Measurements from ENCODE around the gene HOATZ. TPM values are rescaled to one million over a fixed set of nuclear protein-coding genes. Genes with fewer than 3 reads are reported as not detected.

HOATZ gene
- total RNA-seq, 2 experiments from 2014 or later, result not detected

GRCh38 chr11:111499483-111499882 lies 15.1 kb upstream of the HOATZ start:
- intact Hi-C loops (cut with micrococcal nuclease), result no loop called here
- ChIA-PET CTCF (interaction anchor here (1.0 to 1.3 kb wide), 2 partner anchors 9 to 21 kb away, joined by 3 read pairs; no protein-coding TSS in a partner anchor), POLR2A (no interaction called here)
- TF ChIP-seq, protein P1, sequence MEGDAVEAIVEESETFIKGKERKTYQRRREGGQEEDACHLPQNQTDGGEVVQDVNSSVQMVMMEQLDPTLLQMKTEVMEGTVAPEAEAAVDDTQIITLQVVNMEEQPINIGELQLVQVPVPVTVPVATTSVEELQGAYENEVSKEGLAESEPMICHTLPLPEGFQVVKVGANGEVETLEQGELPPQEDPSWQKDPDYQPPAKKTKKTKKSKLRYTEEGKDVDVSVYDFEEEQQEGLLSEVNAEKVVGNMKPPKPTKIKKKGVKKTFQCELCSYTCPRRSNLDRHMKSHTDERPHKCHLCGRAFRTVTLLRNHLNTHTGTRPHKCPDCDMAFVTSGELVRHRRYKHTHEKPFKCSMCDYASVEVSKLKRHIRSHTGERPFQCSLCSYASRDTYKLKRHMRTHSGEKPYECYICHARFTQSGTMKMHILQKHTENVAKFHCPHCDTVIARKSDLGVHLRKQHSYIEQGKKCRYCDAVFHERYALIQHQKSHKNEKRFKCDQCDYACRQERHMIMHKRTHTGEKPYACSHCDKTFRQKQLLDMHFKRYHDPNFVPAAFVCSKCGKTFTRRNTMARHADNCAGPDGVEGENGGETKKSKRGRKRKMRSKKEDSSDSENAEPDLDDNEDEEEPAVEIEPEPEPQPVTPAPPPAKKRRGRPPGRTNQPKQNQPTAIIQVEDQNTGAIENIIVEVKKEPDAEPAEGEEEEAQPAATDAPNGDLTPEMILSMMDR (IDR thresholded peaks at IDR 0.05), result no peak
- ATAC-seq (no peak), DNase-seq (no peak)
- H3K4me3 Mint-ChIP-seq, result no peak overlapping the region
- no peaks in the 10 kb centered on the region for H3K36me3 Mint-ChIP-seq (ENCODE audit: low read depth)
- no peaks in the 10 kb centered on the region for H3K4me1 Mint-ChIP-seq (ENCODE audit: low read depth)
- no peak overlapping the region for H3K27ac Mint-ChIP-seq
- H3K27me3 Mint-ChIP-seq, result peaks cover 18% of the 10 kb centered on the region
- H3K9me3 Mint-ChIP-seq, result no peaks in the 10 kb centered on the region

GRCh38 chr11:111500481-111500880 lies 14.1 kb upstream of the HOATZ start:
- Mint-ChIP-seq H3K27ac (no peak overlapping the region), H3K4me3 (no peak overlapping the region), H3K27me3 (peaks cover 20% of the 10 kb centered on the region), H3K4me1 (ENCODE audit: low read depth) (no peaks in the 10 kb centered on the region), H3K9me3 (no peaks in the 10 kb centered on the region), H3K36me3 (ENCODE audit: low read depth) (no peaks in the 10 kb centered on the region)
- ChIA-PET CTCF (interaction anchor here (1.5 kb wide), 1 partner anchor 12 kb away, joined by 4 read pairs; the partner anchor contains the start of gene BTG4), POLR2A (no interaction called here)
- ATAC-seq, result no peak
- TF ChIP-seq, protein P1 (IDR thresholded peaks at IDR 0.05), result no peak
- DNase-seq, result no peak
- intact Hi-C loops (cut with micrococcal nuclease), result no loop called here

GRCh38 chr11:111502611-111503010 lies 12.0 kb upstream of the HOATZ start:
- CTCF ChIA-PET, result interaction anchor here (1.5 to 1.6 kb wide), 2 partner anchors 9 to 11 kb away, joined by 4 to 5 read pairs; partner anchors contain the start of gene BTG4
- DNase-seq, result no peak

DNA sequence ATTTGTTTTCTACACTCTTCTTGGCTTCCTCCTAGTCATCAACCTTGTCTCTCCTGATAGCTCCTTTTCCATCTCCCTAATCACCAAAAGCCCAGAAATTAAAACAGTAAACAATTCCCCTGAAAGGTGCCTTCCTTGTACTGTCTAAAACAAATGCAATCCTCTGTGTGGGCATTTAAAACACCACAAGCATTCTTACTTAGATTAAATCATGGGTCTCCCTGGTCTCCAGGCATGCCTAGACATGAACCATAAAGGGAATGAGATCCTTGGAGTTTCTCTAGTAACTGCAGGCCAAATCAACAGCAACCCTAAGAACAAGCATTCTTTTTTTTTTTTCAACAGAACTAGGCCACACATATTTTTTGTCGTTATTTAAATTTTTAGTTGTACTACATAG lies 4.3 kb upstream of the HOATZ start:
- Mint-ChIP-seq H3K27me3 (peaks cover 47% of the 10 kb centered on the region), H3K4me1 (ENCODE audit: low read depth) (peaks cover 14% of the 10 kb centered on the region), H3K9me3 (no peaks in the 10 kb centered on the region), H3K36me3 (ENCODE audit: low read depth) (no peaks in the 10 kb centered on the region), H3K4me3 (no peak overlapping the region), H3K27ac (no peak overlapping the region)
- no peak for DNase-seq
- CTCF ChIA-PET, result no interaction called here
- POLR2A ChIA-PET, result interaction anchor here (1.1 kb wide), 1 partner anchor 15 kb away, joined by 4 read pairs; no protein-coding TSS in a partner anchor
- TF ChIP-seq, protein P1 (IDR thresholded peaks at IDR 0.05), result no peak
- no peak for ATAC-seq
- intact Hi-C loops (cut with micrococcal nuclease), result no loop called here

More at GRCh38 chr11:111502611-111503010, 12.0 kb upstream of the HOATZ start:
- no peak for ATAC-seq
- Mint-ChIP-seq H3K9me3 (no peaks in the 10 kb centered on the region), H3K36me3 (ENCODE audit: low read depth) (no peaks in the 10 kb centered on the region), H3K4me3 (no peak overlapping the region), H3K4me1 (ENCODE audit: low read depth) (no peaks in the 10 kb centered on the region), H3K27me3 (peaks cover 27% of the 10 kb centered on the region), H3K27ac (no peak overlapping the region)
- TF ChIP-seq, protein P1 (IDR thresholded peaks at IDR 0.05), result no peak
- POLR2A ChIA-PET, result no interaction called here
- intact Hi-C loops (cut with micrococcal nuclease), result no loop called here

- ATAC-seq (peak; percentile 59), DNase-seq (peak; percentile 54)
- peak within 1 kb of the TSS; percentile 79 for H3K27ac Mint-ChIP-seq
- no peaks in the 10 kb centered on the region for H3K9me3 Mint-ChIP-seq
- H3K27me3 Mint-ChIP-seq, result peaks cover 41% of the 10 kb centered on the region
- intact Hi-C loops (cut with micrococcal nuclease), result no loop called here
- H3K4me3 Mint-ChIP-seq, result peak within 1 kb of the TSS; percentile 78
- ChIA-PET POLR2A (interaction anchor here (0.5 to 2.0 kb wide), 6 partner anchors 12 to 66 kb away, joined by 3 to 10 read pairs (median 4); no protein-coding TSS in a partner anchor), CTCF (interaction anchor here (0.8 to 2.3 kb wide), 12 partner anchors 10 to 92 kb away, joined by 3 to 11 read pairs (median 4); no protein-coding TSS in a partner anchor)
- TF ChIP-seq, protein P1 (IDR thresholded peaks at IDR 0.05), result peak; percentile 14
- H3K36me3 Mint-ChIP-seq (ENCODE audit: low read depth), result no peaks in the 10 kb centered on the region
- peaks cover 14% of the 10 kb centered on the region for H3K4me1 Mint-ChIP-seq (ENCODE audit: low read depth)
Measured at GRCh38 chr11:111512296-111513239, 2.0 kb upstream of the HOATZ start, which contains the start of gene BTG4. BTG4 (minus strand) TSS chr11:111512386; CDS start chr11:111498776, 13,610 bp downstream.

Data from activated CD8-positive, alpha-beta T cell treated with anti-CD3 and anti-CD28 coated beads for 36 hours (primary cell).